ENCODE measurements around the gene MATR3.

GRCh38 chr5:139354186-139354585, 60.6 kb downstream of the MATR3 start:
- TF ChIP-seq CTCF (IDR thresholded peaks at IDR 0.05; ENCODE audit: poor library complexity, severe bottlenecking) (no peak), EZH2 (IDR thresholded peaks at IDR 0.05; ENCODE audit: borderline replicate concordance, insufficient read depth, low read length, poor library complexity, severe bottlenecking) (no peak)
